GM19025 (cell line): Measurements from ENCODE around the gene JAK3.
"Not testable (repeated sequence)": the region's sequence is repeated elsewhere in the genome, so short reads cannot be mapped to it uniquely, and the experiment has no call there.

Experiments
- ATAC-seq: cut with Tn5 transposase; IDR thresholded peaks from one replicate; pipeline ENCODE4 v1.9.1; 2021; ENCODE audit warnings: mild to moderate bottlenecking, low read depth, moderate library complexity; ENCODE audit not compliant: unreplicated experiment

JAK3 gene

DNA sequence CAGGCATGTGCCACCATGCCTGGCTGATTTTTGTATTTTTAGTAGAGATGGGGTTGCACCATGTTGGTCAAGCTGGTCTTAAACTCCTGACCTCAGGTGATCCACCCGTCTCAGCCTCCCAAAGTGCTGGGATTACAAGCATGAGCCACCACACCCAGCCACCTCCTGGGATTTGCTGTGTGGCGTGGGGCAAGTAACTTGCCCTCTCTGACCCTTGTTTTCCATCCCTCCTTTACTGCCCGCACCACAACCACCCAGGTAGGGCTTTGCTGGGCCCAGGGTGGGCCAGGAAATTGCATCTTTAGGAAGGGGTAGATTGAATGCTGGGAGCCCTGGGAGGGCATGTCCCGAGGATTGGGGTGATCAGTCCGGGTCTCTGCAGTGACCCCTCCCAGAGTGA is 64.1 kb downstream of the JAK3 start:
- not testable (repeated sequence) for ATAC-seq

DNA sequence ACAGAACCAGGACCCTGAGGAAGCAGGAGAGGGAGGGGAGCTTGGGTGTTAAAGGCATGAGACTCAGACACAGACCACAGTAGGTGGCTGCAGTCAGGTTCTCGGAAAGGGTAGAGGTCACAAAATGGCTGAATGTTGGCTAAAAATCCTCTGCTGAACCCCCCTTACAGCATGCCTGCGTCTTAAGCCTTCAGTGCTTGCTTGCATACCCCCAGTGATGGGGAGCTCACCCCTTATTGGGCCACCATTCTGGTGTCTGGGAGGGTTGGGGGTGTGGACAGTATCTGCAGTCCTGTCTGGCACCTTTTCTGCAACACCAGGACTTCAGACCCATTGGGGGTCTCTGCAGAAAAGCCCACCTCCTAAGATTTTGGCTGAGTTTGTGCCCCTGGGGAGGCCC is 67.0 kb downstream of the JAK3 start:
- no peak for ATAC-seq

DNA sequence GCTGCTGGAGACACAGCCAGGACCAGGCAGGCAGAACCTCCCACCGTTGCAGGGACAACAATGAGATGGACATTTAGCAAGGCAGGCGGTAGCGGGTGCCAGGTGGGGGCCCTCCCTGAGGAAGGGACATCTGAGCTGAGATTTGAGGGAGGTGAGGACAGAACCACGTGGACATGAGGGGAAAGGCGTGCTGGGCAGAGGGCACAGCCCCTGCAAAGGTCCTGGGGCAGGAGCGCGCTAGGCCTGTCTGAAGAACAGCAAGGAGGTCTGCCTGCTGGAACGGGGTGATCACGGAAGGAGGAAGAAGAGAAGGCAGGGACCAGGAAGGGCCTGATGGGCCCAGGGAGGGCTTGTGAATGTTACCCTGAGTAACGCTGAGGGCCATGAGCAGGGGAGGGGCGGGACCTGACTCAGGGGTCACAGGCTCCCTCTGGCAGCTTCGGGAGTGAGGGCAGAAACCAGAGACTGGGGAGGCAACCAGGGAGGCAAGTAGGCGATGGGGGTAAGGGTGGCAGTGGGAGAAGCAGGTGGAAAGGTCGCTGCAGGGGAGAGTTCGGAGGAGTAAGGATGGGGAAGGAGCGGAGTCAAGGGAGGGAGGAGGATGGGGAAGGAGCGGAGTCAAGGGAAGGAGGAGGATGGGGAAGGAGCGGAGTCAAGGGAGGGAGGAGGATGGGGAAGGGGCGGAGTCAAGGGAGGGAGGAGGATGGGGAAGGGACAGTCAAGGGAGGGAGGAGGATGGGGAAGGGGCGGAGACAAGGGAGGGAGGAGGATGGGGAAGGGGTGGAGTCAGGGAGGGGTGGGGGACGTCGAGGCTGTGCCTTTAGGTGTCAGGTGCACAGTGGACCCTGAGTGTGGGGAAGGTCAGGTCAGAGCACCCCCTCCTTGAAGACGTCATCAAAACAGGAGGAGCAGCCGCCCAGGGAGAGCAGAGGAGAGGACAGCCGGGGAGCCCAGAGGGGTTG is 68.5 kb downstream of the JAK3 start:
- no peak for ATAC-seq

GRCh38 chr19:17778251-17778967 is 69.4 kb downstream of the JAK3 start:
- no peak for ATAC-seq

DNA sequence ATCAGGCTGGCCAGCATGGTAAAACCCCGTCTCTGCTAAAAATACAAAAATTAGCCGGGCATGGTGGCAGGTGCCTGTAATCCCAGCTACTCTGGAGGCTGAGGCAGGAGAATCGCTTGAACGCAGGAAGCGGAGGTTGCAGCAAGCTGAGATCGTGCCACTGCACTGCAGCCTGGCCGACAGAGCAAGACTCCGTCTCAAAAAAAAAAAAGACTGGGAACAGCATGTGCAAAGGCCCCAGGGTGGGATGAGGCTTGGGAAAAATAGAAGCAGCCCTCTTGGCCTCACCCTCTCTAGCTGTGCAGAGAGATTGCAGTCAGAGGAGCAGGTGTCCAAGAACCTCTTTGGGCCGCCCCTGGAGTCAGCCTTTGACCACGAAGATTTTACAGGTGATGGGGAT is 69.9 kb downstream of the JAK3 start:
- ATAC-seq: not testable (repeated sequence)

GRCh38 chr19:17775991-17776803 is 71.6 kb downstream of the JAK3 start:
- peak; percentile 76 for ATAC-seq

GRCh38 chr19:17775245-17775927 is 72.4 kb downstream of the JAK3 start:
- ATAC-seq: no peak
